HL-60 (cell line): ENCODE results near the gene SERPINI1.

ENCODE experiments used
- DNase-seq, 2 experiments: peaks; one replicate each; pipeline ENCODE4 v3.0.0-alpha.2; 2010 to 2020; ENCODE audit warnings: low read depth in 1 of 2, low spot score in 1 of 2
- H3K27ac ChIP-seq: fragments of 250-450 bp; sonication (Bioruptor Pico); replicated peaks from 2 replicates; pipeline ENCODE4 v1.5.1; 2020; ENCODE audit warnings: mild to moderate bottlenecking, moderate library complexity
- H3K27me3 ChIP-seq: fragments of 250-450 bp; sonication (Bioruptor Pico); 2 replicates; pipeline ENCODE4 v1.5.1; 2021; ENCODE audit warnings: mild to moderate bottlenecking, moderate library complexity; ENCODE audit not compliant: insufficient read depth, poor library complexity, severe bottlenecking
- H3K4me3 ChIP-seq: replicated peaks from 2 replicates; pipeline ENCODE4 v1.5.1; 2011; ENCODE audit warnings: mild to moderate bottlenecking, control low read depth, low read length; ENCODE audit not compliant: insufficient read depth
- GABPA ChIP-seq: IDR thresholded peaks from 2 replicates; pipeline ENCODE4 v1.6.1; 2012; ENCODE audit warnings: low read depth
- POLR2AphosphoS5 ChIP-seq: IDR thresholded peaks from 2 replicates; pipeline ENCODE4 v1.6.1; 2012; ENCODE audit warnings: low read depth
- REST ChIP-seq: IDR thresholded peaks from 2 replicates; pipeline ENCODE4 v1.6.1; 2012; ENCODE audit warnings: low read depth; ENCODE audit not compliant: insufficient replicate concordance
- SPI1 ChIP-seq: IDR thresholded peaks from 2 replicates; pipeline ENCODE4 v1.6.1; 2012; ENCODE audit warnings: low read depth, mild to moderate bottlenecking, borderline replicate concordance
- TF ChIP-seq, protein P1 (sequence below): IDR thresholded peaks from one replicate; pipeline ENCODE4 v1.5.1; 2011; ENCODE audit warnings: low read length, control low read depth, inconsistent platforms; ENCODE audit not compliant: insufficient read depth

The SERPINI1 gene

DNA sequence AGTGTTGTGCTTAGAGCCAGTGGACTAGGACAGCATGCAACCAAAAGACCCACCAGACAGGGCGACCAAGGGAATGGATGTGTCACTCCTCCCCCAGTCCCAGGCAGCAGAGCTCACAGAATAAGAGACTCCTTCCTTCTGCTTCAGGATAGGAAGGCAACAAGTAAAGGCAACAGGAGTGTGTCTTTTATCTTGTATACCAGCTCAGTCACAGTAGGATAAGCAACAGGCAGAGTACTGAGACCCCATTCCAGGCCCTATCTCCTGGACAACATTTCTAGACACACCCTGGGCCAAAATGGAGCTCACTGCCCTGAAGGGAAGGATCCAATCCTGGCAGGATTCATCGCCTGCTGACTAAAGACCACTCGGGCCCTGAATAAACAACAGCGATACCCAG lies 25.8 kb upstream of the SERPINI1 start:
- no peak overlapping the region for H3K4me3 ChIP-seq
- DNase-seq: no peak
- no peak for TF ChIP-seq SPI1
- TF ChIP-seq POLR2AphosphoS5: no peak
- TF ChIP-seq, protein P1, sequence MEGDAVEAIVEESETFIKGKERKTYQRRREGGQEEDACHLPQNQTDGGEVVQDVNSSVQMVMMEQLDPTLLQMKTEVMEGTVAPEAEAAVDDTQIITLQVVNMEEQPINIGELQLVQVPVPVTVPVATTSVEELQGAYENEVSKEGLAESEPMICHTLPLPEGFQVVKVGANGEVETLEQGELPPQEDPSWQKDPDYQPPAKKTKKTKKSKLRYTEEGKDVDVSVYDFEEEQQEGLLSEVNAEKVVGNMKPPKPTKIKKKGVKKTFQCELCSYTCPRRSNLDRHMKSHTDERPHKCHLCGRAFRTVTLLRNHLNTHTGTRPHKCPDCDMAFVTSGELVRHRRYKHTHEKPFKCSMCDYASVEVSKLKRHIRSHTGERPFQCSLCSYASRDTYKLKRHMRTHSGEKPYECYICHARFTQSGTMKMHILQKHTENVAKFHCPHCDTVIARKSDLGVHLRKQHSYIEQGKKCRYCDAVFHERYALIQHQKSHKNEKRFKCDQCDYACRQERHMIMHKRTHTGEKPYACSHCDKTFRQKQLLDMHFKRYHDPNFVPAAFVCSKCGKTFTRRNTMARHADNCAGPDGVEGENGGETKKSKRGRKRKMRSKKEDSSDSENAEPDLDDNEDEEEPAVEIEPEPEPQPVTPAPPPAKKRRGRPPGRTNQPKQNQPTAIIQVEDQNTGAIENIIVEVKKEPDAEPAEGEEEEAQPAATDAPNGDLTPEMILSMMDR: no peak
- no peak for TF ChIP-seq REST
- TF ChIP-seq GABPA: no peak
- no peaks in the 10 kb centered on the region for H3K27me3 ChIP-seq
- no peak overlapping the region for H3K27ac ChIP-seq

DNA sequence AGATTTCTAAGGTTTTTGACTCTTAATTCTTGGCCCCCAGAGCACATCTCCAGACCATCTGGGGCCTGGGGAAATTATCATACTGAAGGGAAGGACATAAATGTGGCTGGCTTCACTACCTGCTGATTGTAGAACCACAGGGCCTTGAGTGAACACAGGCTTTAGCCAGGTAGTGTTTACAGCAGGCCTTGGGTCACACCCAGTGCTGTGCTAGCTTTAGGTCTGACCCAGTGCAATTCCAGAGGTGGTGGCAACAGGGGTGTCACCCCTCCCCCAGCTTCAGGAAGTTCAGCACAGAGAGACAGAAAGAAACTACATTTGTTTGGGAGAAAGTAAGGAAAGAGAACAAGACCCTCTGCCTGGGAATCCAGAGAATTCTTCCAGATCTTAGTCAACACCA lies 25.0 kb upstream of the SERPINI1 start:
- DNase-seq: no peak
- no peak overlapping the region for H3K27ac ChIP-seq
- TF ChIP-seq SPI1: no peak
- TF ChIP-seq POLR2AphosphoS5: no peak
- TF ChIP-seq, protein P1: no peak
- TF ChIP-seq GABPA: no peak
- TF ChIP-seq REST: no peak
- H3K27me3 ChIP-seq: no peaks in the 10 kb centered on the region
- no peak overlapping the region for H3K4me3 ChIP-seq

- no peak for TF ChIP-seq POLR2AphosphoS5
- no peak for TF ChIP-seq GABPA
- TF ChIP-seq, protein P1: no peak
- TF ChIP-seq REST: no peak
- no peak for TF ChIP-seq SPI1
- H3K27ac ChIP-seq: no peak overlapping the region
- no peak for DNase-seq
- H3K27me3 ChIP-seq: no peaks in the 10 kb centered on the region
- H3K4me3 ChIP-seq: no peak overlapping the region
These were observed 24.1 kb upstream of the SERPINI1 start for GRCh38 chr3:167711439-167711838.
